ENCODE results near the gene SFSWAP.

- no peak for TF ChIP-seq CTCF (IDR thresholded peaks at IDR 0.05)
- TF ChIP-seq POLR2A (IDR thresholded peaks at IDR 0.05), result no peak
These were observed 36.5 kb upstream of the SFSWAP start for GRCh38 chr12:131674373-131674772.
